SK-N-MC (cell line): ENCODE results near the gene ST6GALNAC5.

ENCODE experiments used
- DNase-seq: peaks from one replicate; pipeline ENCODE4 v3.0.0-alpha.2; 2011; ENCODE audit warnings: low read depth, low spot score
- H3K27ac ChIP-seq: fragments of 200-600 bp; sonication (generic); 2 replicates; pipeline ENCODE4 v1.5.1; 2016; ENCODE audit warnings: mixed run types
- H3K36me3 ChIP-seq: fragments of 200-600 bp; sonication (generic); 2 replicates; pipeline ENCODE4 v1.6.1; 2017; ENCODE audit warnings: antibody characterized with exemption, low read length, mixed read lengths; ENCODE audit not compliant: insufficient read depth
- H3K4me3 ChIP-seq: fragments of 200-600 bp; sonication (generic); 2 replicates; pipeline ENCODE4 v1.5.1; 2016
- H3K9ac ChIP-seq: fragments of 200-600 bp; sonication (generic); 2 replicates; pipeline ENCODE4 v1.8.0; 2017; ENCODE audit warnings: mixed run types, mixed read lengths; ENCODE audit not compliant: insufficient read length
- H3K9me3 ChIP-seq: fragments of 200-600 bp; sonication (generic); 2 replicates; pipeline ENCODE4 v1.6.1; 2017; ENCODE audit warnings: low read depth, mild to moderate bottlenecking, antibody characterized with exemption, low read length, moderate library complexity, mixed read lengths
- EZH2 ChIP-seq: fragments of 200-600 bp; sonication (generic); IDR thresholded peaks from one replicate; pipeline ENCODE4 v1.6.1; 2017; ENCODE audit warnings: antibody characterized with exemption
- FOXP2 ChIP-seq: optimal IDR thresholded peaks from 2 replicates; pipeline ENCODE3; 2011; ENCODE audit warnings: mild to moderate bottlenecking, moderate library complexity; ENCODE audit not compliant: insufficient read depth; ENCODE audit errors: extremely low read length, control extremely low read depth
- POLR2AphosphoS5 ChIP-seq: IDR thresholded peaks from 2 replicates; pipeline ENCODE4 v1.6.1; 2012; ENCODE audit warnings: mild to moderate bottlenecking, low read depth, low read length, borderline replicate concordance

The ST6GALNAC5 gene

GRCh38 chr1:76833151-76833550 is 34.1 kb upstream of the ST6GALNAC5 start:
- H3K4me3 ChIP-seq: no peak overlapping the region
- H3K36me3 ChIP-seq: no peaks in the 10 kb centered on the region
- no peak for DNase-seq
- no peak overlapping the region for H3K9ac ChIP-seq
- no peak overlapping the region for H3K27ac ChIP-seq
- TF ChIP-seq EZH2: no peak
- no peak for TF ChIP-seq POLR2AphosphoS5
- no peak for TF ChIP-seq FOXP2
- no peaks in the 10 kb centered on the region for H3K9me3 ChIP-seq

GRCh38 chr1:76833856-76834255 is 33.4 kb upstream of the ST6GALNAC5 start:
- no peak overlapping the region for H3K4me3 ChIP-seq
- no peak for DNase-seq
- no peaks in the 10 kb centered on the region for H3K36me3 ChIP-seq
- H3K9ac ChIP-seq: no peak overlapping the region
- no peak overlapping the region for H3K27ac ChIP-seq
- H3K9me3 ChIP-seq: no peaks in the 10 kb centered on the region
- TF ChIP-seq FOXP2 (no peak), EZH2 (no peak), POLR2AphosphoS5 (no peak)

- Histone ChIP-seq H3K4me3 (no peak overlapping the region), H3K36me3 (no peaks in the 10 kb centered on the region), H3K9ac (no peak overlapping the region), H3K27ac (no peak overlapping the region), H3K9me3 (no peaks in the 10 kb centered on the region)
- TF ChIP-seq FOXP2 (no peak), EZH2 (no peak), POLR2AphosphoS5 (no peak)
- no peak for DNase-seq
Observed at GRCh38 chr1:76835203-76835602, 32.1 kb upstream of the ST6GALNAC5 start.

GRCh38 chr1:76840278-76840677 is 27.0 kb upstream of the ST6GALNAC5 start:
- DNase-seq: no peak

GRCh38 chr1:76841460-76841859 is 25.8 kb upstream of the ST6GALNAC5 start:
- no peak for DNase-seq
- H3K36me3 ChIP-seq: no peaks in the 10 kb centered on the region
- TF ChIP-seq EZH2: no peak
- H3K4me3 ChIP-seq: no peak overlapping the region
- H3K9ac ChIP-seq: no peak overlapping the region
- no peaks in the 10 kb centered on the region for H3K9me3 ChIP-seq
- H3K27ac ChIP-seq: no peak overlapping the region

More at GRCh38 chr1:76840278-76840677, 27.0 kb upstream of the ST6GALNAC5 start:
- Histone ChIP-seq H3K36me3 (no peaks in the 10 kb centered on the region), H3K9ac (no peak overlapping the region), H3K9me3 (no peaks in the 10 kb centered on the region), H3K27ac (no peak overlapping the region), H3K4me3 (no peak overlapping the region)
- no peak for TF ChIP-seq EZH2
- no peak for TF ChIP-seq FOXP2
- no peak for TF ChIP-seq POLR2AphosphoS5

- Histone ChIP-seq H3K4me3 (no peak overlapping the region), H3K9me3 (peaks cover 4% of the 10 kb centered on the region; the same call in 1 of the 2 replicates), H3K9ac (no peak overlapping the region), H3K36me3 (no peaks in the 10 kb centered on the region), H3K27ac (no peak overlapping the region)
- TF ChIP-seq FOXP2 (no peak), EZH2 (no peak), POLR2AphosphoS5 (no peak)
- DNase-seq: no peak
Observed at GRCh38 chr1:76843821-76844464, 23.3 kb upstream of the ST6GALNAC5 start.

- H3K27ac ChIP-seq: no peak overlapping the region
- H3K9me3 ChIP-seq: no peaks in the 10 kb centered on the region
- H3K36me3 ChIP-seq: no peaks in the 10 kb centered on the region
- H3K9ac ChIP-seq: no peak overlapping the region
- DNase-seq: no peak
- TF ChIP-seq POLR2AphosphoS5: no peak
- TF ChIP-seq EZH2: no peak
- no peak for TF ChIP-seq FOXP2
- no peak overlapping the region for H3K4me3 ChIP-seq
Observed at GRCh38 chr1:76854255-76854654, 13.0 kb upstream of the ST6GALNAC5 start.

- Histone ChIP-seq H3K4me3 (no peak overlapping the region), H3K9ac (no peak overlapping the region), H3K27ac (no peak overlapping the region), H3K36me3 (no peaks in the 10 kb centered on the region), H3K9me3 (no peaks in the 10 kb centered on the region)
- TF ChIP-seq FOXP2: no peak
- TF ChIP-seq EZH2: no peak
- no peak for TF ChIP-seq POLR2AphosphoS5
- DNase-seq: no peak
Observed at GRCh38 chr1:76856104-76856503, 11.2 kb upstream of the ST6GALNAC5 start.

- DNase-seq: no peak
- Histone ChIP-seq H3K9ac (no peak overlapping the region), H3K36me3 (no peaks in the 10 kb centered on the region), H3K9me3 (no peaks in the 10 kb centered on the region), H3K27ac (no peak overlapping the region), H3K4me3 (no peak overlapping the region)
- no peak for TF ChIP-seq POLR2AphosphoS5
- TF ChIP-seq FOXP2: no peak
- no peak for TF ChIP-seq EZH2
Observed at GRCh38 chr1:76857138-76857537, 10.1 kb upstream of the ST6GALNAC5 start.
